HepG2 (cell line): ENCODE results near the gene CDK13. TPM values are rescaled to one million over a fixed set of nuclear protein-coding genes. Genes with fewer than 3 reads are reported as not detected.
"Not testable (repeated sequence)": the region's sequence is repeated elsewhere in the genome, so short reads cannot be mapped to it uniquely, and the experiment has no call there.

Experiments used
- ATAC-seq: fragments of 200-7000 bp; cut with Tn5 transposase; 3 replicates; pipeline ENCODE4 v1.9.1; 2020; ENCODE audit warnings: mild to moderate bottlenecking, moderate library complexity
- BruUV-seq: library from RNA; stranded (reverse); fragments of 400-500 nt; replicated peaks from 2 replicates; lab custom pipeline; 2021; lab: Mats Ljungman, UMichigan
- CTCF ChIA-PET: fragments of 300-600 bp; formaldehyde crosslinking; extraction: SDS; loops from one replicate; lab custom pipeline; 2021; ENCODE audit warnings: low total read pairs, inconsistent platforms, low intra/inter-chr PET ratio; lab: Yijun Ruan, JAX
- POLR2A ChIA-PET: fragments of 350-600 bp; sonication (Branson Sonifier 250); formaldehyde crosslinking; loops from one replicate; lab custom pipeline; 2020; ENCODE audit warnings: antibody characterized with exemption, inconsistent platforms; lab: Yijun Ruan, JAX
- DNase-seq: peaks from one replicate; pipeline ENCODE4 v3.0.0-alpha.2; 2015; ENCODE audit warnings: low spot score
- FAIRE-seq: peaks from 3 replicates; lab custom pipeline; 2011; peaks lifted over from hg19 to GRCh38; lab: Jason Lieb, UNC
- H2AFZ ChIP-seq: one replicate; pipeline ENCODE4 v1.6.1; 2011; ENCODE audit warnings: low read length, inconsistent platforms
- H3K27ac ChIP-seq: fragments of 300-600 bp; 3 replicates; pipeline ENCODE4 v1.8.0; 2011; ENCODE audit warnings: mixed run types, mild to moderate bottlenecking, mixed read lengths, low read length, inconsistent platforms; ENCODE audit not compliant: insufficient read depth; ENCODE audit errors: extremely low read length
- H3K27me3 ChIP-seq, 2 experiments: fragments of 200-600 bp in 1 of 2; 2 replicates in 1 of 2; 3 replicates in 1 of 2; pipeline versions ENCODE4 v1.6.0 to v1.8.0; 2011; ENCODE audit warnings: low read length in 2 of 2, mild to moderate bottlenecking in 2 of 2, moderate library complexity in 2 of 2, inconsistent platforms in 1 of 2; ENCODE audit not compliant: insufficient read depth in 2 of 2, control insufficient read depth in 1 of 2
- H3K36me3 ChIP-seq, 2 experiments: fragments of 200-600 bp in 1 of 2; replicated peaks in 1 of 2; 2 replicates in 1 of 2; 3 replicates in 1 of 2; pipeline versions ENCODE4 v1.5.1 to v1.8.0; 2011; ENCODE audit warnings: low read length in 2 of 2, inconsistent platforms in 1 of 2; ENCODE audit not compliant: insufficient read depth in 2 of 2, control insufficient read depth in 1 of 2
- H3K4me1 ChIP-seq: 2 replicates; pipeline ENCODE4 v1.5.1; 2012; ENCODE audit warnings: low read length, inconsistent platforms; ENCODE audit not compliant: insufficient read depth
- H3K4me2 ChIP-seq: 2 replicates; pipeline ENCODE4 v1.6.0; 2011; ENCODE audit warnings: low read depth, low read length, inconsistent platforms
- H3K4me3 ChIP-seq, 3 experiments: fragments of 200-600 bp in 1 of 3; sonication (generic), shearing (Covaris generic) in 1 of 3; replicated peaks in 1 of 3; 2 replicates each; pipeline ENCODE4 v1.5.1; 2011 to 2016; ENCODE audit warnings: low read length in 3 of 3, inconsistent platforms in 2 of 3, low read depth in 2 of 3, mild to moderate bottlenecking in 2 of 3, control low read depth in 1 of 3, mixed read lengths in 1 of 3; ENCODE audit not compliant: insufficient read depth in 1 of 3
- H3K79me2 ChIP-seq: one replicate; pipeline ENCODE4 v1.6.1; 2011; ENCODE audit warnings: low read length, inconsistent platforms; ENCODE audit not compliant: insufficient read depth
- H3K9ac ChIP-seq: 2 replicates; pipeline ENCODE4 v1.6.0; 2011; ENCODE audit warnings: mild to moderate bottlenecking, low read depth, low read length, inconsistent platforms; ENCODE audit not compliant: insufficient read depth
- H3K9me3 ChIP-seq: 2 replicates; pipeline ENCODE4 v1.5.1; 2012; ENCODE audit warnings: mild to moderate bottlenecking, low read length
- H4K20me1 ChIP-seq: 2 replicates; pipeline ENCODE4 v1.6.0; 2011; ENCODE audit warnings: inconsistent platforms, mild to moderate bottlenecking, low read length, moderate library complexity; ENCODE audit not compliant: insufficient read depth
- FOSL2 ChIP-seq: sonication (generic); formaldehyde crosslinking; IDR thresholded peaks from 2 replicates; pipeline ENCODE4 v1.4.0; 2020; ENCODE audit warnings: missing genetic modification reagents
- ZNF34 ChIP-seq: sonication (generic); formaldehyde crosslinking; IDR thresholded peaks from 2 replicates; pipeline ENCODE4 v1.4.0; 2020; ENCODE audit warnings: mild to moderate bottlenecking, missing genetic modification reagents, borderline replicate concordance
- ZNF816 ChIP-seq: sonication (generic); formaldehyde crosslinking; IDR thresholded peaks from 2 replicates; pipeline ENCODE4 v1.8.0; 2022; ENCODE audit warnings: missing genetic modification reagents, mild to moderate bottlenecking, borderline replicate concordance
- WGBS: methylation state at CpG from one replicate; pipeline ENCODE4 v1.1.6; 2017; ENCODE audit warnings: low lambda C conversion rate; 5-methylcytosine and 5-hydroxymethylcytosine counted together
- in situ Hi-C: cut with HindIII; loops from 2 replicates; pipeline ENCODE4 v1.10.0; 2017; ENCODE audit warnings: low pct_unique_long_range_greater_than_20kb; ENCODE audit not compliant: extremely low pct_ligation_motif_present
- intact Hi-C: fragments of 100-400 bp; cut with micrococcal nuclease; formaldehyde crosslinking; loops from one replicate; pipeline ENCODE4 v1.10.0; 2022; ENCODE audit not compliant: unreplicated experiment
- polyA plus RNA-seq, 8 experiments: library from polyadenylated mRNA; depleted of rRNA in 3 of 8; stranded (reverse) in 7 of 8; unstranded in 1 of 8; fragments of >200 nt; fragmentation: Illumina TruSeq in 4 of 8; extraction: Trizol in 4 of 8; gene quantifications; 2 replicates each; pipeline versions ENCODE4 v1.2.1 to v1.2.3, GENCODE V29; 2011 to 2016; ENCODE audit warnings: low read depth in 4 of 8, missing spikeins in 1 of 8, mixed read lengths in 1 of 8; ENCODE audit not compliant: insufficient read depth in 1 of 8
- total RNA-seq, 5 experiments: library from RNA; depleted of rRNA; stranded (reverse); fragments of >200 nt; fragmentation: Illumina TruSeq; extraction: Trizol; gene quantifications; 2 replicates each; pipeline ENCODE4 v1.2.3, GENCODE V29; 2016; ENCODE audit warnings: low read depth in 1 of 5
- TF ChIP-seq, protein P1 (sequence below): sonication (generic); formaldehyde crosslinking; conservative IDR thresholded peaks from 2 replicates; pipeline ENCODE4 v1.8.1; 2023; ENCODE audit warnings: missing genetic modification reagents

CDK13 gene
- total and polyA plus RNA-seq, 2 of the 13 experiments (the other 11 are each of a cell fraction or from before 2014, with no cell fraction given) = 21.0 to 40.9 TPM

DNA sequence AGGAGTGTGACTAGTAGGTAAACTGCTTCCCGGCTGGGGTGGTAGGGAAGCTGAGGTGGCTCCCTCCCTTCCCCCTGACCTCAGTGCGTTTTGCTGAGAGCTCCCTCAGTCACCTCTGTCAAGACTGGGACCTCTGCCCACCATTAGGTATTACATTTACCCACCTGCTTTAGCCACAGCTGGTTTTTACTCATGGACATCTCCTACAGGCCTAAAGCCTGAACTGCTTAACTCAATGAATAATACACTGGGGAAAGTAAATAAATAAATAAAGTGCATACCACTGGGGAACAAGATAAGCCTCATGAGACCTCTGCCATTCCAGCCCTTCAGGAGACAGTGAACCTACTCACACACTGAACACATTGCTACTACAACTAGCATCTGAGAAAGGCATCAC lies 38.9 kb upstream of the CDK13 start:
- ATAC-seq = peak; percentile 39; the same call in 2 of the 3 replicates
- CTCF ChIA-PET = no interaction called here
- DNase-seq = no peak
- no peaks in the 10 kb centered on the region for H3K36me3 ChIP-seq
- H3K4me1 ChIP-seq = no peaks in the 10 kb centered on the region
- no peaks in the 10 kb centered on the region for H4K20me1 ChIP-seq
- WGBS = no CpG with 5 or more reads among the region's 2 CpGs
- H3K27ac ChIP-seq = no peak overlapping the region
- no peak overlapping the region for H3K9ac ChIP-seq
- no peak for FAIRE-seq
- BruUV-seq = no TSS peak
- H3K4me3 ChIP-seq = no peak overlapping the region
- no peak overlapping the region for H3K4me2 ChIP-seq
- in situ Hi-C loops = no loop called here
- no peaks in the 10 kb centered on the region for H3K79me2 ChIP-seq
- intact Hi-C loops = no loop called here
- POLR2A ChIA-PET = no interaction called here
- TF ChIP-seq, protein P1, sequence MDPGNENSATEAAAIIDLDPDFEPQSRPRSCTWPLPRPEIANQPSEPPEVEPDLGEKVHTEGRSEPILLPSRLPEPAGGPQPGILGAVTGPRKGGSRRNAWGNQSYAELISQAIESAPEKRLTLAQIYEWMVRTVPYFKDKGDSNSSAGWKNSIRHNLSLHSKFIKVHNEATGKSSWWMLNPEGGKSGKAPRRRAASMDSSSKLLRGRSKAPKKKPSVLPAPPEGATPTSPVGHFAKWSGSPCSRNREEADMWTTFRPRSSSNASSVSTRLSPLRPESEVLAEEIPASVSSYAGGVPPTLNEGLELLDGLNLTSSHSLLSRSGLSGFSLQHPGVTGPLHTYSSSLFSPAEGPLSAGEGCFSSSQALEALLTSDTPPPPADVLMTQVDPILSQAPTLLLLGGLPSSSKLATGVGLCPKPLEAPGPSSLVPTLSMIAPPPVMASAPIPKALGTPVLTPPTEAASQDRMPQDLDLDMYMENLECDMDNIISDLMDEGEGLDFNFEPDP (CRISPR knock-in tag) = no peak
- TF ChIP-seq ZNF34 (CRISPR knock-in tag) = no peak
- TF ChIP-seq ZNF816 (CRISPR knock-in tag) = no peak
- peaks cover 5% of the 10 kb centered on the region; the same call in 1 of the 2 replicates for H3K9me3 ChIP-seq
- no peak overlapping the region for H2AFZ ChIP-seq
- H3K27me3 ChIP-seq = no peaks in the 10 kb centered on the region

DNA sequence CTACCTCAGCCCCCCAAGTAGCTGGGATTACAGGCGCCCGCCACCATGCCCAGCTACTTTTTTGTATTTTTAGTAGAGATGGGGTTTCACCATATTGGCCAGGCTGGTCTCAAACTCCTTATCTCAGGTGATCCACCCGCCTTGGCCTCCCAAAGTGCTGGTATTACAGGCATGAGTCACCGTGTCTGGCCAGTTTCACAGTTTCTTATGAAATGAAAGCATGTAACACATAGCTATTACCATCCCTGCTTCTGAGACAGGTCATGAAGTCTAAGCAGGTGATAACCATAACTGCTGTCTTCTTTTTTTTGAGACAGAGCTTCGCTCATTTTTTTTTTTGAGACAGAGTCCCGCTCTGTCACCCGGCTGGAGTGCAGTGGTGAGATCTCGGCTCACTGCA lies 34.2 kb upstream of the CDK13 start:
- ATAC-seq, in situ Hi-C loops, H3K36me3 ChIP-seq, H3K27me3 ChIP-seq, H3K79me2 ChIP-seq, DNase-seq, intact Hi-C loops, H3K4me3 ChIP-seq, H3K9ac ChIP-seq, CTCF ChIA-PET, H2AFZ ChIP-seq, H4K20me1 ChIP-seq, BruUV-seq, H3K9me3 ChIP-seq, FAIRE-seq, H3K27ac ChIP-seq: not testable (repeated sequence)
- 28% methylated on average over 8 of the region's 8 CpGs for WGBS
- H3K4me1 ChIP-seq = peaks cover 16% of the 10 kb centered on the region
- 0 out of 2 replicates have a peak overlapping the region, but pooled peaks have one; percentile 8 for H3K4me2 ChIP-seq
- TF ChIP-seq FOSL2 = peak; percentile 40
- POLR2A ChIA-PET = interaction anchor here (0.5 kb wide), 1 partner anchor 33 kb away, joined by 4 read pairs; no protein-coding TSS in a partner anchor
